HepG2 (cell line): ENCODE measurements around the gene PYGB.

ENCODE experiments used
- CTCF ChIP-seq: sonication (generic); formaldehyde crosslinking; IDR thresholded peaks from 2 replicates; pipeline ENCODE4 v1.5.0; 2020; ENCODE audit warnings: mild to moderate bottlenecking, missing genetic modification reagents, moderate library complexity
- E2F1 ChIP-seq: sonication (generic); formaldehyde crosslinking; IDR thresholded peaks from 2 replicates; pipeline ENCODE4 v1.5.0; 2020; ENCODE audit warnings: missing genetic modification reagents
- FOSL2 ChIP-seq: sonication (generic); formaldehyde crosslinking; IDR thresholded peaks from 2 replicates; pipeline ENCODE4 v1.4.0; 2020; ENCODE audit warnings: missing genetic modification reagents
- GATAD2A ChIP-seq: IDR thresholded peaks from 2 replicates; pipeline ENCODE4 v1.6.1; 2016
- IRF2 ChIP-seq: IDR thresholded peaks from 2 replicates; pipeline ENCODE4 v1.6.1; 2018; ENCODE audit warnings: missing genetic modification reagents, missing compliant biosample characterization
- MAX ChIP-seq: IDR thresholded peaks from 2 replicates; pipeline ENCODE4 v1.6.1; 2012; ENCODE audit warnings: inconsistent platforms
- NFE2L2 ChIP-seq: fragments of 150-350 bp; IDR thresholded peaks from 2 replicates; pipeline ENCODE4 v1.6.1; 2014; ENCODE audit warnings: low read length
- TFE3 ChIP-seq: IDR thresholded peaks from 2 replicates; pipeline ENCODE4 v1.6.1; 2016
- THRA ChIP-seq: sonication (generic); formaldehyde crosslinking; IDR thresholded peaks from 2 replicates; pipeline ENCODE4 v1.4.0; 2020; ENCODE audit warnings: missing genetic modification reagents, borderline replicate concordance
- U2AF1 ChIP-seq: fragments of 200-400 bp; formaldehyde crosslinking; optimal IDR thresholded peaks from 2 replicates; pipeline ENCODE3; 2017; ENCODE audit warnings: mild to moderate bottlenecking, low read depth, low read length
- ZNF274 ChIP-seq: sonication (generic); formaldehyde crosslinking; IDR thresholded peaks from 2 replicates; pipeline ENCODE4 v1.5.1; 2020; ENCODE audit warnings: mild to moderate bottlenecking, missing genetic modification reagents

- TF ChIP-seq NFE2L2 (no peak), MAX (no peak), FOSL2 (CRISPR knock-in tag) (no peak), IRF2 (CRISPR knock-in tag) (no peak), TFE3 (no peak), GATAD2A (CRISPR knock-in tag) (no peak), THRA (CRISPR knock-in tag) (no peak), CTCF (CRISPR knock-in tag) (no peak), E2F1 (CRISPR knock-in tag) (no peak), U2AF1 (no peak), ZNF274 (CRISPR knock-in tag) (no peak)
These were observed 17.6 kb upstream of the PYGB start for GRCh38 chr20:25230166-25230831.
